BLaER1 (cell line): ENCODE data around the gene RASD1.

Experiments
- H3K27ac ChIP-seq: shearing (Covaris generic); formaldehyde crosslinking; 2 replicates; pipeline ENCODE4 v1.8.1; 2022
- H3K27me3 ChIP-seq: shearing (Covaris generic); formaldehyde crosslinking; 2 replicates; pipeline ENCODE4 v1.8.1; 2022
- H3K36me3 ChIP-seq: shearing (Covaris generic); formaldehyde crosslinking; 2 replicates; pipeline ENCODE4 v1.8.1; 2022
- H3K4me1 ChIP-seq: shearing (Covaris generic); formaldehyde crosslinking; 2 replicates; pipeline ENCODE4 v1.8.1; 2022
- H3K4me2 ChIP-seq: shearing (Covaris generic); formaldehyde crosslinking; 2 replicates; pipeline ENCODE4 v1.8.1; 2022
- H3K4me3 ChIP-seq: shearing (Covaris generic); formaldehyde crosslinking; 2 replicates; pipeline ENCODE4 v1.8.1; 2022
- H3K9ac ChIP-seq: shearing (Covaris generic); formaldehyde crosslinking; 2 replicates; pipeline ENCODE4 v1.8.1; 2022
- H3K9me3 ChIP-seq: shearing (Covaris generic); formaldehyde crosslinking; 2 replicates; pipeline ENCODE4 v1.8.1; 2022
- H4K20me1 ChIP-seq: shearing (Covaris generic); formaldehyde crosslinking; 2 replicates; pipeline ENCODE4 v1.8.1; 2022
- Cebpa-rat ChIP-seq: shearing (Covaris generic); IDR thresholded peaks from 2 replicates; pipeline ENCODE4 v1.8.1; 2022

Gene RASD1

DNA sequence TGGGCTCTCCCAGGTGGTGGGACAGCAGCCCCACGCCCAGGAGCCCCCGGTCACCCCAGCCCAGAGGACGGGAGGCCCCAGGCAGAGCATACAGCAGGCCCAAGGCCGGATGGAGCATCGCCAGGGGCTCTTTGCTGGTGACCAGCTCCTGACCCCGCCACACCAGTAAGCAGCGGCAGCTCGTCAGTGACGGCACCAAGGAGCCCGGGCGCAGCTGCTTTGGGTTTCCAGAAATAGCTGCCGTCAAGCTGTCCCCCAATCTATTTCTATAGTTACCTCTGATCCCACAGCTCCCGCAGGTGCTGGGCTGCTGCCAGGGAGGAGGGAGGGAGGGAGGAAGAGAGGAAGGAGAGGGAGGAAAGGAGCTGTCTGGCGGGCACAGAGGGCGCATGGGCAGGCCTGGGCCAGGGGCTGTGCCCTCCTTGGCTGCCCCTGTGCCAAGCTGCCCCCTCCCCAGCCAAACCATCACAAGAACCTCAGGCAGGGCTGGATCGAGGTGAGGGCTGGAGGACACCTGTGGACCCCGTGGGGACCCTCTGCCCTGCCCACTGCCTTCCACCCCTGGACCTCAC, 10.8 kb upstream of the RASD1 start:
- peak overlapping the region; percentile 81 for H3K4me2 ChIP-seq
- no peaks in the 10 kb centered on the region for H3K36me3 ChIP-seq
- H3K9ac ChIP-seq: peak overlapping the region; percentile 66
- no peaks in the 10 kb centered on the region for H4K20me1 ChIP-seq
- peak overlapping the region; percentile 41 for H3K4me3 ChIP-seq
- H3K4me1 ChIP-seq: peaks cover 98% of the 10 kb centered on the region
- peak overlapping the region; percentile 86 for H3K27ac ChIP-seq
- no peaks in the 10 kb centered on the region for H3K9me3 ChIP-seq
- H3K27me3 ChIP-seq: no peaks in the 10 kb centered on the region
- no peak for TF ChIP-seq Cebpa-rat

DNA sequence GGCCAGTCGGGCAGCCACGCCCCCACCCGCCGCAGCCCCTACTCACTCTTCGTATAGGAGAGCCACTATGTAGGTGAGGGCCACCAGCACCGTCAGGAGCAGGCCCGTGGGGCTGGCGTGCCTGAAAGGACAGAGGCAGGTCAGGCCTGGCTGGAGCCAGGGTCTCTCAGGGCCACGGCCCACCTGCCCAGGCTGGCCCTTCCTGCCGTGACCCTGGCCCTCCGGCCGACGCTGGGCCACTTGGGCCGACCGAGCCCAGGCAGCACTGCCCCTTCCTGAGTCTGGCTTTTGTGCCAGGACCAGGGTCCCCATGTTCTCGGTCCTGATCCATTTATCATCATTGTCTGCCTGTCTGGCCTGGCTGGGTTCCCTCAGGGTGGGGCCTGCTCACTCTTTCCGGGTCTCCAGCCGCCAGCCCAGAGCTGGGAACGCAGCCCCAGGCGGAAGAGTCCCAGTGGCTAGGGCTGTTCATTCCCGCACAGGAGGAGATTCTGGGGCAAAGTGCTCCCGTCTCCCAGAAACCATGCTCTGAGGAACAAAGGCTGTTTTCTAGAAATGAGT, 10.1 kb upstream of the RASD1 start:
- Histone ChIP-seq H3K27ac (peak overlapping the region; percentile 86), H3K36me3 (no peaks in the 10 kb centered on the region), H3K4me1 (peaks cover 90% of the 10 kb centered on the region)

DNA sequence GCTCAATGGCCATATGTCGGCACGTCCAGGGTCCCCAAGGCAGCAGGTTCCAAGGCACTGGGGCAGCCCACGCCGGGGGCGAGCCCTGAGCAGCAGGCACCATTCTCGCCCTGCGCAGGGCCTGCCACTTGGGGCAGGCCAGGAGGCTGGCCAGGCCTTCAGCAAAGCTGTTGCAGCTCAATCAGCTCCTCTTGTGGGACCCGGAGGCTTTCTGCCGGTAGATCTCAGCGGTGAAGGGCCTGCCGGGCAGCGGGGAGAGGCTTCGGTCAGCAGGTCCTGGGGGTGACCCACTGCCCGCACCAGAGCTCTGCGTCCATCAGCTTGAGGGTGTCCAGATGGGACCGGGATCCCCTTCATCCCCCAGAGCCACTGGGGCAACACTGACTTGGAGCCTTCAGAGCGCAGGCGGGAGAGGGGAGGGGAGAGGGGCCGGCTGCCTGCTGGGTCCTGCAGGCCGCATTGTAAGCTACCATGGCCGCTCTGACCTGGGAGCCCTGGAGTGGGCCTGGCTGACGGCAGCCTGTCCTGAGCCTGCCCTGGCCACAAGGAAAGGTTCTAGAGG, 9.5 kb upstream of the RASD1 start:
- Histone ChIP-seq H3K27ac (peak overlapping the region; percentile 86), H3K27me3 (no peaks in the 10 kb centered on the region), H3K9me3 (no peaks in the 10 kb centered on the region), H3K4me2 (peak overlapping the region; percentile 81), H3K4me1 (peaks cover 85% of the 10 kb centered on the region), H3K36me3 (no peaks in the 10 kb centered on the region), H3K4me3 (no peak overlapping the region), H4K20me1 (no peaks in the 10 kb centered on the region), H3K9ac (peak overlapping the region; percentile 66)
- TF ChIP-seq Cebpa-rat: no peak

More for the DNA sequence above, 10.1 kb upstream of the RASD1 start:
- H3K4me3 ChIP-seq: peak overlapping the region; percentile 41
- no peak for TF ChIP-seq Cebpa-rat
- H4K20me1 ChIP-seq: no peaks in the 10 kb centered on the region
- H3K27me3 ChIP-seq: no peaks in the 10 kb centered on the region
- H3K9ac ChIP-seq: peak overlapping the region; percentile 66
- peak overlapping the region; percentile 81 for H3K4me2 ChIP-seq
- no peaks in the 10 kb centered on the region for H3K9me3 ChIP-seq

DNA sequence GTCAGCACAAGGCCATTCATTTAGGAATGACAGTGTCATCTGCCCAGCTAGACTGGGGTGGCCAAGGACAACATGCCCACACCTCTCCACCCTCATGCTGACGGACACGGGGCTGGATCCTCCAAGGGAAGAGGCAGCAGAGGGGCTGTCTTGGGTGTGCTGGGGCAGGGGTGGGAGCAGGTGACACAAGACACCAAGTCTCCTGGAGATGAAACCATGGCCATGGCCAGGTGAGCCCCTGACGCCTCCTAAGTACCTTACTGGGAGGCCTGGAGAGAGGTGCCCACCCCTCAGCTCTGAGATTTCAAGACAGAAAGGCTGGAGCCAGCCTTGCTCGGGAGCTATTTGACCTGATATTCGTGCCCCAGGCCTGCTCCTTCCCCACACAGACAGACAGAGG, 9.0 kb upstream of the RASD1 start:
- Histone ChIP-seq H3K9ac (peak overlapping the region; percentile 66; the same call in 1 of the 2 replicates), H3K36me3 (no peaks in the 10 kb centered on the region), H4K20me1 (no peaks in the 10 kb centered on the region), H3K4me1 (peaks cover 79% of the 10 kb centered on the region), H3K27ac (peak overlapping the region; percentile 86), H3K9me3 (no peaks in the 10 kb centered on the region), H3K4me2 (peak overlapping the region; percentile 81), H3K27me3 (no peaks in the 10 kb centered on the region), H3K4me3 (no peak overlapping the region)
- no peak for TF ChIP-seq Cebpa-rat

DNA sequence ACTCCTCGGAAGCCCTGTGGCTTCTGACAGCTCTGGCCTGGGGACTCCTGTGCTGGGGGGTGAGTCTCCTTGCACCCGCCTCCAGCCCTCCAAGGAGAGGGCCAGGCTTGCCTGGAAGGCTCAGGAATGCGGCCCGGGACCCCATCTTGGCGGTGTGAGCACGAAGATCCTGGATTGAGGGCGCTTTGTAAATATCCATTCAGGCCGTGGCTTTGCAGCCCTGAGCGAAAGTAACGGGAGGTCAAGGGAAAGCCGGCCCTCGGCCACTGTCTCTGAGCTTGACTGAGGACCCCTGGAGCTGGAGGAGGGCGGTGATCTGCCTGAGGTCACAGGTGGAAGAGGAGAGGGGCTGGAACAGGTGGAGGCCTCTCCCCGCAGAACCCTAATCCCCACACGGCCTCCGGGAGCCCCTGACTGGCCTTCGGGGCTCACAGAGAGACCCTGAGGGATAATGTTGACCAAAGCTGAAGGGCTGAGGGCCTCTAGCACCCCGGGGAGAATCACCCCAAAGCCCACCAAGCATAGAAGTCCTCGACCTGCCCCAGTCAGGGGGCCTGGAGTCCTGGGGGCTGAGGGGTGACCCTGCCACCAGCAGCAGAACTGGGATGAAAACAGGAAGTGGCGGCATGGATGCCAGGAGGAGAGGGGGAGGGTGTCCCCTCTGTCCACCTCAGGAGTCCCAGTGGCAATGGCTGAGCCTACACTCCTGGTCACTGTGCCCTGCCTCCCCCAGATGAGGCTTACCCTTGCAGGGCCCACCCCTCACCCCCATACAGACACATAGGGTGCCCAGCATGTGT, 8.3 kb upstream of the RASD1 start:
- Histone ChIP-seq H3K27ac (peak overlapping the region; percentile 86), H3K9me3 (no peaks in the 10 kb centered on the region), H3K36me3 (no peaks in the 10 kb centered on the region), H3K9ac (peak overlapping the region; percentile 66; the same call in 1 of the 2 replicates), H3K27me3 (no peaks in the 10 kb centered on the region), H3K4me3 (no peak overlapping the region; the same call in 1 of the 2 replicates), H3K4me1 (peaks cover 77% of the 10 kb centered on the region), H4K20me1 (no peaks in the 10 kb centered on the region), H3K4me2 (peak overlapping the region; percentile 81)
- TF ChIP-seq Cebpa-rat: no peak

DNA sequence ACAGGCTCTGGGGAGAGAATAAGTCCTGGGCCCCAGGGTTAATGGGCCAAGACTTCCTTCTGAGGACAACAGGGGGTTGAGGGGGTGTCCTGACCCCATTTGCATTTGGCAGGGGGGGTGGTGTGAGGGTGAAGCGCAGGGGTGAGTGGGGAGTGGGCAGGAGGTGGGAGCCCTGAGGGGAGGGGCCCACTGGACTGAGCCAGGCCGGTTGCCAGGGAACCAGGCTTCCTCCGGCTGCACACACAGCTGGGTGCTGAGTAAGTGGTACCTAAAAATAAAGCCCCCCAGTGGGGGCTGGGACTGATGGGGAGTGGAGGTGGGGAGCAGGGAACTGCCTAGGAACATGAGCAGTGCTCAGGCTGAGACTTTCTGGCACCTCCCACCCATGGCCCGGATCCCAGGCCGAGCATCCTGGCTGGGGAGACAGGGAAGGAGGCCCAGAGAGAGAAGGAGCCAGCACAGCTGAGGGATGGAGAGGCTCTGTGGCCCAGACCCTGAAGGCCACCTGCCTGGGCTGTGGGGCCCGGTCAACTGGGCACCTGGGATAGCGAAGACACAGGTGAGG, 7.5 kb upstream of the RASD1 start:
- H4K20me1 ChIP-seq: no peaks in the 10 kb centered on the region
- H3K4me2 ChIP-seq: peak overlapping the region; percentile 81
- no peaks in the 10 kb centered on the region for H3K27me3 ChIP-seq
- TF ChIP-seq Cebpa-rat: no peak
- H3K4me1 ChIP-seq: peaks cover 77% of the 10 kb centered on the region
- H3K9me3 ChIP-seq: no peaks in the 10 kb centered on the region
- no peak overlapping the region for H3K9ac ChIP-seq
- H3K27ac ChIP-seq: peak overlapping the region; percentile 34
- no peaks in the 10 kb centered on the region for H3K36me3 ChIP-seq
- no peak overlapping the region for H3K4me3 ChIP-seq

DNA sequence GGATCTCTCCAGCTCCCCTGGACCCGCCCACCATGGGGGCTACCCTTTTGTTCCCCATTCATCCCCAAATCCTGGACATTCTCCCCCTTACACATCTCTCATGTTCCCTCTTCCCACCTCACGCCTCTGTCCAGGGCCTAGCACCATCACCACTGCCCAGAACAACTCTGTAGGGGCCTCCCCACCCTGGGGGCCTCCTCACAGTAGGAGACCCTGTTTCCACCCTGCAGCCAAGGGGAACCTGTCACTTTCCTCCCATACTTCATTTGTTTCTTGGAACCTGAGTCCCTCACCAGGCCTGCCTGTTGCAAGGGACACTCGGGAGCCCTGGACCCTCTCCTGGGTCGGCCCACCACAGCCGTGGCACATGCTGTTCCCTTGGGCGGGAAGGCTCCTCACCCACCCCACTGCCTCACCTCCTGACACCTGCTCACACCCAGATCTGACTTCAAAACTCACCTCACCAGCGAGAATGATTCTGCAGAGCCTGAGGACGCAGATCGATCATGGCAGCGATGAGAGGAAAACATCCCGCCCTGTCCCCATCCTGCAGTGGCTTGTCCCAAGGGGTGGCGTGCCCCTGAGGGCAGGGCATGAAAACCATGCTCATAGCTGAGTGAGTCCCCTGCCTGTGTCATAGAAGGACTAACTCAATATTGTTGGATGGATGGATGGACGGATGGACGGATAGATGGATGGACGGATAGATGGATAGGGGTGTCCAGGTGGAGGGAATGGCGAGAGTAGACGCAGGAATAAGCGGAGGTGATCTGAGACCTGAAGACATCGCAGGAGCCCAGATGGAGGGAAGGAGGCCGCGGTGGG, 6.8 kb upstream of the RASD1 start:
- no peaks in the 10 kb centered on the region for H3K9me3 ChIP-seq
- no peaks in the 10 kb centered on the region for H3K36me3 ChIP-seq
- H3K27ac ChIP-seq: peak overlapping the region; percentile 34
- H4K20me1 ChIP-seq: no peaks in the 10 kb centered on the region
- no peak for TF ChIP-seq Cebpa-rat
- no peaks in the 10 kb centered on the region for H3K27me3 ChIP-seq
- peak overlapping the region; percentile 81 for H3K4me2 ChIP-seq
- H3K4me1 ChIP-seq: peaks cover 77% of the 10 kb centered on the region
- no peak overlapping the region for H3K4me3 ChIP-seq
- 0 out of 2 replicates have a peak overlapping the region, but pooled peaks have one; percentile 14 for H3K9ac ChIP-seq

DNA sequence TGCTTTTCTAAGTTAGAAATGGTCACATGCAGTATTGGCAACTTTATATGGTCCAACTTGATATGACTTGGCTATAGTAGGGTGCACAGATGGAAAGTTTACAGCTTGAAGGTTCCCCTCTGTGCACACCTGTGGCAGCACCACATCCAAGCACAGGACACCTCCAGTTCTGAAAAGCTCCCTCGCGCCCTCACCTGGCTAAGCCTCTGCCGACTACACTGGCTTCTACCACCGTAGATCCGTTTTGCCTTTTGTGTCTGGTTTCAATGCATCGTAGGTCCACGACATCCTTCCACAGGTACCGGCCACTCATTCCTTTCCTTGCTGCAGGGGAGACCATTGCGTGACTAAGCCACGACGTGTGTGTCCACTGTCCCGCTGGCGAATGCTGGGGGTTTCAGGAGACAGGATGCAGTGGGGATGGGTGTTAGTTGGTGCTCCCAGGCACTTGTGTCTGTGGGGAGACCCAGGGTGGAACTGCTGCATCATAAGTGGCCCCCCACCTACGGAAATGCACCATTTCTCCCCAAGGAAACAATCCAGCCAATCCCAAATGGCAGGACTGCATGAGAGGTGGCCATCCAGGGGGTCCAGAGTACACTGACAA, 4.9 kb upstream of the RASD1 start:
- Histone ChIP-seq H3K4me3 (no peak overlapping the region), H4K20me1 (no peaks in the 10 kb centered on the region), H3K27ac (no peak overlapping the region), H3K36me3 (no peaks in the 10 kb centered on the region), H3K4me1 (peaks cover 69% of the 10 kb centered on the region), H3K9ac (no peak overlapping the region), H3K9me3 (no peaks in the 10 kb centered on the region), H3K4me2 (no peak overlapping the region), H3K27me3 (peaks cover 3% of the 10 kb centered on the region)
- no peak for TF ChIP-seq Cebpa-rat
